Measurements from ENCODE around the gene FAM89B.

Gene FAM89B

DNA sequence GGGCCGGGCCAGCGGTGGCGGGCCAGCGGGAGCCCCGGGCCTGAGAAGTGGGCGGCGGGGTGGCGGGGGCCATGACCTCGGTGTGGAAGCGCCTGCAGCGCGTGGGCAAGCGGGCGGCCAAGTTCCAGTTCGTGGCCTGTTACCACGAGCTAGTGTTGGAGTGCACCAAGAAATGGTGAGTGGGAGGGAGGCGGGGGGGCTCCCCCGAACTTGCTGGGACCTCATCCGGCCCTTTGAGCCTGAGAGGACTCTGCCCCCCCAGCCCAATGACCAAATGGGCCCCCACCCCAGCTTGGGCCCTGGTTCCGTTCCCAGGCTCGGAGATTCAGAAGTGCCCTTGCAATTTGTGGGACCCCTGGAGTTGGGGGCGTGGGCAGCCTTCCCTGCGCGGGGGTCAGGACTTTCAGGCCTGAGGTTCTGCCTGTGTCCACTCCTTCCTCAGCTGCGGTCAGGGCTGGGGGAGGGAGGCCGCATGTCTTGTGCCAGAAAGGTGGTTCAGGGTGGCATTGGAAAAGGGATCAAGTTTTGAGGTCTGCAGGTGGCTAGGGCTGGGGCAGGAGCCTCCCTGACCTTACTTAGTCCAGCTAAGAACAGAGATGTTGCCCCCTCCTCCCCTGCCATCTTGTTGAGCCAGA is 4.0 kb downstream of the FAM89B start:
- H4K20me1 ChIP-seq = peaks cover 29 to 70% (median 48%) of the 10 kb centered on the region in 11 experiments; a peak in 21 of 22 replicates
- peak overlapping the region; percentile 74 to 92 (median 87) for H3K27ac ChIP-seq
- H3K36me3 ChIP-seq = peaks cover 22 to 41% (median 35%) of the 10 kb centered on the region in 11 experiments
- H3K27me3 ChIP-seq = no peaks in the 10 kb centered on the region
- H3K9ac ChIP-seq = peak overlapping the region; percentile 83 to 95 (median 90)
- peak overlapping the region; percentile 75 to 97 (median 92) for H3K4me3 ChIP-seq
- H3K4me2 ChIP-seq = peak overlapping the region; percentile 93 to 100 (median 99)
- no peaks in the 10 kb centered on the region for H3K9me3 ChIP-seq (replicated peaks in 1 of 11)
- TF ChIP-seq Cebpa-rat (IDR thresholded peaks at IDR 0.05) = no peak
- peaks cover 47 to 63% (median 60%) of the 10 kb centered on the region in 10 experiments for H3K4me1 ChIP-seq

DNA sequence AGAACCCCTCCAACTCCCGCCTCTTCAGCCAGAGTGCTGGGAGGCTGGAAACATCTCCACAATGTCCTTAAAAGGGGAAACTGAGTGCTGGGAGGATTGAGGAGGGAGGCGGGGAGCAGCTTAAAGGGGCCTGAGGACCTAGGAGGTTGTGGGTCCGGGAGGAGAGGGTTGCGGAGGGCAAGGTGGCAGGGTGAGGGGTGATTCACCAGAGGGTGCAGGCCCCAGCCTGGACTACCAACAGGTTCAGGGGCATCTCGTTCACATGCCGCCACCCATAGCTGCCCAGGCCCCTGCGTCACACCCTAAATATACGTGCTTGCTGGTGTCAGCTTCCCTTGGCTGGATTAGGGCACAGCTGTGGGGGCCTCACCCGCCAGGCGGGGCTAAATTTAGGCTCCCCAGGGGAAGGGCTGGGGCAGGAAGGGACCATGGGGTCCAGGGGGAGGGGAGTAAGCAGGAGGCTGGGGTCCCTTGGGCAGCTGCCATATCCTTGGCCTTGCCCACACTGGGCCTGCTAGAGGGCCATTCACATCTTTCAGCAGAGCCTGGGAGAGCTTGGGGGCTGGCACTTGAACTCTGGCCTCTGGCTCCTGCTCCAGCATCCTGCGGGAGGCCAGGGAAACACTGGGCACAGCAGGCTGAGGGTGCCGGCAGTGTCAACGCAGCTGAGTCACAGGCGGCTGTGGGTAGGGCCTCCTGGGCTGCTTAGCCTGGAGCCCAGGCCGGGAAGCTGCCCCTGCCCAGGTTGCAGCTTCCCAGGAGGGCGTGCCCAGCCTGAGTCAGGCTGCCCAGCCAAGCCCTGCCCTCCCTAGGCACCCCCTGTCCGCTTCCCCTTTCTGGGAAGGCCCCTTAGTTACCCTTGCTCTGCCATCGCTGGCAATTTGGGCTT is 4.8 kb downstream of the FAM89B start:
- Histone ChIP-seq H3K27ac (peak overlapping the region; percentile 74 to 92 (median 87)), H3K36me3 (peaks cover 30 to 46% (median 42%) of the 10 kb centered on the region in 11 experiments), H4K20me1 (peaks cover 21 to 71% (median 50%) of the 10 kb centered on the region in 11 experiments; a peak in 21 of 22 replicates), H3K4me1 (peaks cover 47 to 62% (median 53%) of the 10 kb centered on the region in 10 experiments), H3K4me3 (peak overlapping the region; percentile 75 to 97 (median 92)), H3K9ac (peak overlapping the region; percentile 83 to 95 (median 90)), H3K9me3 (replicated peaks in 1 of 11) (no peaks in the 10 kb centered on the region), H3K4me2 (peak overlapping the region; percentile 93 to 100 (median 99)), H3K27me3 (no peaks in the 10 kb centered on the region)
- no peak for TF ChIP-seq Cebpa-rat (IDR thresholded peaks at IDR 0.05)

DNA sequence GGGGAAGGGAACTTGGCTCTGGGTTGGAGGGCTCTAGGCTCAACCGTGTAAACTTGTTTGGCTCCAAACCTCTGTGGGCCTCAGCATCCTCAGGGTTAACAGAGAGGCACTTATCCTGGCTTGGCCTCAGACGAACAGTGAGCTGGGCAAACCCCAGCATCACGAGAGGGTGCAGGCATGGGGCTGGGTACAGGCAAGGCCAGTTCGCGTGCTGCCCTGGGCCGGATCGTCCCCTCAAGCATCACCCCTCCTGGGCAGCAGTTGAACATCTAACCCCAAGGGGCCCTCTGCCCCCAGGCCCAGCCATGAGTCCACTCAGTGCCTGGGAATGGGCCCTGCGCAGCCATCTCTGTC is 5.4 kb downstream of the FAM89B start:
- Histone ChIP-seq H3K4me2 (peak overlapping the region; percentile 93 to 100 (median 99)), H4K20me1 (peaks cover 19 to 73% (median 50%) of the 10 kb centered on the region in 11 experiments; a peak in 21 of 22 replicates), H3K27me3 (no peaks in the 10 kb centered on the region), H3K4me1 (peaks cover 48 to 68% (median 54%) of the 10 kb centered on the region in 10 experiments), H3K9ac (peak overlapping the region; percentile 83 to 95 (median 90)), H3K4me3 (peak overlapping the region; percentile 75 to 97 (median 92); a peak in 19 of 20 replicates), H3K9me3 (replicated peaks in 1 of 11) (no peaks in the 10 kb centered on the region), H3K36me3 (peaks cover 36 to 53% (median 48%) of the 10 kb centered on the region in 11 experiments), H3K27ac (peak overlapping the region; percentile 33 to 92 (median 87); a peak in 21 of 22 replicates)
- no peak for TF ChIP-seq Cebpa-rat (IDR thresholded peaks at IDR 0.05)

GRCh38 chr11:65578134-65578533 is 5.8 kb downstream of the FAM89B start:
- no peaks in the 10 kb centered on the region for H3K27me3 ChIP-seq
- peak overlapping the region; percentile 33 to 92 (median 87); a peak in 21 of 22 replicates for H3K27ac ChIP-seq
- H3K4me3 ChIP-seq = peak overlapping the region in 9 of 10 experiments; percentile 75 to 97 (median 92); a peak in 17 of 20 replicates

DNA sequence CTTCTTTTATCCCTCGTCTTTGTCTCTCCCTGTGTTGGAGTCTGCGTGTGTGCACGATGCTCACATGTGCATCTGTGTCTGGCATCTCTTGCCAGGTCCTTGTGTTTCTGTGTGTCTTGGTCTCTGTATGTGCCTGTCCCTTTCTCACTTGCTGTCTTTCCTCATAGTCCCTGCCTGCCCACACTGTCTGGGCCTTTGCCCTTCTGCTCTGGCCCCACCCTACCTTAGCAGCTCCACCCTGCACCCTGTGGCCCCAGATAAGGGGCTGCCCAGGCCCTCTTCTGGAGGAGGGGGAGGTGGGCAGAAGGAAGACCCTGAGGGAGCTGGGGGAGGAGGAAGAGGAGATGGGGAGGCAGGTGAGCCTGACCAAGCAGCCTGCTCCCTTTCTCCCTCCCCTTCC is 6.3 kb downstream of the FAM89B start:
- Histone ChIP-seq H3K27ac (peak overlapping the region in 10 of 11 experiments; percentile 74 to 92 (median 87); a peak in 19 of 22 replicates), H3K4me1 (peaks cover 42 to 70% (median 47%) of the 10 kb centered on the region in 10 experiments), H3K4me2 (peak overlapping the region; percentile 93 to 100 (median 99); a peak in 20 of 22 replicates), H3K9ac (peak overlapping the region; percentile 83 to 95 (median 90); a peak in 20 of 22 replicates), H3K27me3 (no peaks in the 10 kb centered on the region), H3K9me3 (replicated peaks in 1 of 11) (no peaks in the 10 kb centered on the region), H3K36me3 (peaks cover 45 to 59% (median 56%) of the 10 kb centered on the region in 11 experiments), H3K4me3 (peak overlapping the region in 2 of 10 experiments; percentile 93; a peak in 3 of 20 replicates), H4K20me1 (peaks cover 10 to 73% (median 41%) of the 10 kb centered on the region in 11 experiments; a peak in 21 of 22 replicates)
- TF ChIP-seq Cebpa-rat (IDR thresholded peaks at IDR 0.05) = no peak

More at GRCh38 chr11:65578134-65578533, 5.8 kb downstream of the FAM89B start:
- H4K20me1 ChIP-seq = peaks cover 15 to 73% (median 46%) of the 10 kb centered on the region in 11 experiments; a peak in 21 of 22 replicates
- peaks cover 40 to 57% (median 52%) of the 10 kb centered on the region in 11 experiments for H3K36me3 ChIP-seq
- TF ChIP-seq Cebpa-rat (IDR thresholded peaks at IDR 0.05) = no peak
- peaks cover 47 to 71% (median 52%) of the 10 kb centered on the region in 10 experiments for H3K4me1 ChIP-seq
- peak overlapping the region; percentile 93 to 100 (median 99) for H3K4me2 ChIP-seq
- peak overlapping the region; percentile 83 to 95 (median 90) for H3K9ac ChIP-seq
- no peaks in the 10 kb centered on the region for H3K9me3 ChIP-seq (replicated peaks in 1 of 11)

DNA sequence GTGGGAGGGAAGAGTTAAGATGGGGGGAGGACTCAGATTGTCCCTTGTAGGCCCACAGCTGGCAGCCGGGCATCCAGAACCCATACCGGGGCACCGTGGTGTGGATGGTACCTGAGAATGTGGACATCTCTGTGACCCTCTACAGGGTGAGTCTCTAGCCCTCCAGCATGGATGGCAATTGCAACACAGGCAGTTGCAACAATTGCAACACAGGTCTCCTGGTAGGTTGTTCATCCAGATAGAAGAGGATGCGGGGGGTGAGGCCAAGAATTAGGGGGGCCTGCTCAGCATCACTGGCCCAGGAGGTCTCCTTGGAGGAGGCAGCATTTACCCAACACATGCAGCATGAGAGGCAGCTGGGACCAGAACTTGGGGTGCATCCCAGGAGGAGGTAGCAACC is 7.0 kb downstream of the FAM89B start:
- Histone ChIP-seq H3K27me3 (no peaks in the 10 kb centered on the region), H3K9ac (peak overlapping the region in 8 of 11 experiments; percentile 13 to 95 (median 91); a peak in 10 of 22 replicates), H3K4me1 (peaks cover 39 to 72% (median 44%) of the 10 kb centered on the region in 10 experiments), H3K9me3 (replicated peaks in 1 of 11) (no peaks in the 10 kb centered on the region), H3K27ac (peak overlapping the region in 2 of 11 experiments; percentile 88 to 91; a peak in 4 of 22 replicates), H3K36me3 (peaks cover 52 to 65% (median 61%) of the 10 kb centered on the region in 11 experiments), H3K4me3 (no peak overlapping the region), H4K20me1 (peaks cover 7 to 76% (median 37%) of the 10 kb centered on the region in 11 experiments; a peak in 17 of 22 replicates), H3K4me2 (peak overlapping the region in 4 of 11 experiments; percentile 97 to 99 (median 98); a peak in 5 of 22 replicates)
- TF ChIP-seq Cebpa-rat (IDR thresholded peaks at IDR 0.05) = no peak

GRCh38 chr11:65580031-65580692 is 7.8 kb downstream of the FAM89B start:
- TF ChIP-seq Cebpa-rat (IDR thresholded peaks at IDR 0.05) = no peak
- H3K9me3 ChIP-seq (replicated peaks in 1 of 11) = no peaks in the 10 kb centered on the region
- no peaks in the 10 kb centered on the region for H3K27me3 ChIP-seq
- H3K4me1 ChIP-seq = peaks cover 32 to 71% (median 38%) of the 10 kb centered on the region in 10 experiments
- H3K4me2 ChIP-seq = no peak overlapping the region
- H3K36me3 ChIP-seq = peaks cover 60 to 74% (median 69%) of the 10 kb centered on the region in 11 experiments
- H4K20me1 ChIP-seq = peaks cover 7 to 84% (median 31%) of the 10 kb centered on the region in 11 experiments; a peak in 17 of 22 replicates
- H3K9ac ChIP-seq = peak overlapping the region in 9 of 11 experiments; percentile 6 to 60 (median 32); a peak in 14 of 22 replicates
- no peak overlapping the region for H3K4me3 ChIP-seq
- peak overlapping the region in 5 of 11 experiments; percentile 13 to 41 (median 38); a peak in 7 of 22 replicates for H3K27ac ChIP-seq

- H3K4me2 ChIP-seq = no peak overlapping the region
- peaks cover 30 to 74% (median 38%) of the 10 kb centered on the region in 10 experiments for H3K4me1 ChIP-seq
- H3K36me3 ChIP-seq = peaks cover 66 to 80% (median 75%) of the 10 kb centered on the region in 11 experiments
- no peak overlapping the region for H3K4me3 ChIP-seq
- H3K27ac ChIP-seq = peak overlapping the region in 8 of 11 experiments; percentile 11 to 41 (median 28); a peak in 11 of 22 replicates
- peak overlapping the region; percentile 6 to 60 (median 32); a peak in 14 of 22 replicates for H3K9ac ChIP-seq
- no peaks in the 10 kb centered on the region for H3K9me3 ChIP-seq (replicated peaks in 1 of 11)
- TF ChIP-seq Cebpa-rat (IDR thresholded peaks at IDR 0.05) = no peak
- H4K20me1 ChIP-seq = peaks cover 7 to 90% (median 29%) of the 10 kb centered on the region in 11 experiments; a peak in 17 of 22 replicates
- H3K27me3 ChIP-seq = no peaks in the 10 kb centered on the region
These were observed 8.4 kb downstream of the FAM89B start for GRCh38 chr11:65580756-65581155.
